ENCODE measurements around the gene NSFL1C. TPM values are rescaled to one million over a fixed set of nuclear protein-coding genes. Genes with fewer than 3 reads are reported as not detected.

Gene NSFL1C
- total RNA-seq, 1 experiment from 2014 or later: 47.8 TPM

DNA sequence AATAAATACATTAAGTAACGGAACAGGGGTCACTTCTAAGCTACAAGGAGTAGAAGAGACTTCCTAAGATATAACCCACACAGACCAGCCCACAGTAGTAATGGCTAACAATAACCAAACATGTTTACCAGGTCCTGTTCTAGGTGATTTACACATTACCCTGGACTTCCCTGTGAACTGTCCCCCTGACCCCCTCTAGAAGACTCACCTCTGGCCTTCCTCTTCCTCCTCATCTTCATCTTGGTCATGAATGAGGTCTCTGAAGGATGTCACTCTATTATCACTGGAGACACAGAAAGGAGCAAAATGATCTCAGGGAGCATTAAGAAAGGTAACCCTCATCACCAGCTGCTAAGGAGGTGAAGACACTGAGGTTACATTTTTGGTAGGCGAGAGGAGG lies 8.7 kb downstream of the NSFL1C start:
- no peak overlapping the region for H3K4me3 ChIP-seq
- H3K27ac ChIP-seq: no peak overlapping the region
- peaks cover 3% of the 10 kb centered on the region; the same call in 1 of the 2 replicates for H3K9me3 ChIP-seq (replicated peaks)
- H3K4me1 ChIP-seq: peaks cover 15% of the 10 kb centered on the region
- H3K27me3 ChIP-seq: no peaks in the 10 kb centered on the region
- H3K36me3 ChIP-seq: peaks cover 69% of the 10 kb centered on the region
- no peak for DNase-seq

DNA sequence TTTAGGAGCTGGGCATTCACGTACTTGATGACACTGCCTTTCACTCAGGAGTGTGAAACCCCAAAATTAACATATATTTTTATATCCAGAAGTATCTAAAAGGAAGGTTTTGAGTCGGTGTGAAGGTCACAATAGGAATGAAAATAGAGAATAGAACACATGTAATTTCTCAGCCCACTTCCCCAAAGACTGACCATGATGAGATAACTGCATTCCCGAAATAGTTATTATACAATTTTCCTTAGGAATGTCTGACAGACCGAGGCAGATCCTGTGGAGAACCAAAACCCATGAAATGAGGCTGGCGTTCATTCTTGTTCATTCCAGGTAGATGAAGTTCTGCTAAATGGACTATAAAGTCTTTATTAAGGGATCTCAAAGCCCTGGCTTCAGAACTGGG lies 10.3 kb downstream of the NSFL1C start:
- H3K27me3 ChIP-seq: no peaks in the 10 kb centered on the region
- peak overlapping the region; percentile 69 for H3K27ac ChIP-seq
- H3K9me3 ChIP-seq (replicated peaks): peaks cover 13% of the 10 kb centered on the region
- H3K36me3 ChIP-seq: peaks cover 82% of the 10 kb centered on the region
- DNase-seq: no peak
- no peak overlapping the region for H3K4me3 ChIP-seq
- peaks cover 15% of the 10 kb centered on the region for H3K4me1 ChIP-seq

DNA sequence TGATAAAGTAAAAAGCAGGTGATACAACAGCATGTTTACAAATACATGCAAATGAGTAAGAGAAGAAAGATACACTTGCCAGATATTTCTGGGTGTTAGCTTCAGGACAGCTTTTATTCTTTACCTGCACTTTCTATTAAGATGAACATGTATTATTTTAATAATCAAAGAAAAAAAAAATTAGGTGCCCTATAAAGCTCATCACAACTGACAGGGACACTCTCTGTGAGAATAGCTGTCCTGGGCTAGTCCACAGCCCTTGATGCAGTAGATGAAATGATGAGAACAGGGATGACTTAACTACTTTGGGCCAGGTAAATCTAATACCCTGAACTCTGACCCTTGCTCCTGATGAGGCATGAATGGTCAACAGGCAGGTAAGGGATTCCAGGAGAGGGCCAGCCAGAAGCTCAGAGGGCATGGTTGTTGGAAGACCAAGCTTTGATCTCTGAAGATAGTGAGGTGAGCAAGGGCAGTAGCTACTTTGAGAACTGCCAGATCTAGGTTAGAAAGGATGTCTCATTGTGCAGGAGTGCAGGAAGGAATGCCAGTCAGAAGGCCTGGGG lies 15.6 kb downstream of the NSFL1C start:
- Histone ChIP-seq H3K27me3 (no peaks in the 10 kb centered on the region), H3K4me3 (no peak overlapping the region), H3K36me3 (peaks cover 64% of the 10 kb centered on the region), H3K9me3 (replicated peaks) (peaks cover 23% of the 10 kb centered on the region), H3K27ac (no peak overlapping the region), H3K4me1 (peaks cover 52% of the 10 kb centered on the region)
- peak in 1 of 2 experiments; percentile 42 for DNase-seq

DNA sequence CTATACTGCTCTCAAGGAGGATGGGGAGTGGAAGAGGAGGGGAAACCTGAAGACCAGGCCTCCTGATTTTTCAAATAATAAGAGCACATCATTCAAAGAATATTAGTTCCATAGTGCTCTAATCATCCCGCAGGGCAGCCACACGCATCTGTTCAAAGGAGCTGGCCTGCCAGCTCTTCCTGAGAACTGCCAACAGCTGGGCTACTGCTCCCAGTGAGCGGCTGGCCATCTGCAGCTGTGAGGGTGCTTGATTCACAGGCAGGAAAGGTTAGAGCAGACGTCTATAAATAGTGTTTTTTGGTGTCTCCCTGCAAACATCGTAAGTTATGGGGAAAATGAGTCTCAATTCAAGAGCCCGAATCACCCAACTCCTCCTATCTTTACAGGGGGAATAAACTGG lies 17.3 kb downstream of the NSFL1C start:
- Histone ChIP-seq H3K4me1 (peaks cover 50% of the 10 kb centered on the region), H3K27ac (peak overlapping the region; percentile 90), H3K36me3 (peaks cover 67% of the 10 kb centered on the region), H3K9me3 (replicated peaks) (peaks cover 23% of the 10 kb centered on the region), H3K27me3 (no peaks in the 10 kb centered on the region), H3K4me3 (peak overlapping the region; percentile 26)
- peak; percentile 94 to 95 for DNase-seq

DNA sequence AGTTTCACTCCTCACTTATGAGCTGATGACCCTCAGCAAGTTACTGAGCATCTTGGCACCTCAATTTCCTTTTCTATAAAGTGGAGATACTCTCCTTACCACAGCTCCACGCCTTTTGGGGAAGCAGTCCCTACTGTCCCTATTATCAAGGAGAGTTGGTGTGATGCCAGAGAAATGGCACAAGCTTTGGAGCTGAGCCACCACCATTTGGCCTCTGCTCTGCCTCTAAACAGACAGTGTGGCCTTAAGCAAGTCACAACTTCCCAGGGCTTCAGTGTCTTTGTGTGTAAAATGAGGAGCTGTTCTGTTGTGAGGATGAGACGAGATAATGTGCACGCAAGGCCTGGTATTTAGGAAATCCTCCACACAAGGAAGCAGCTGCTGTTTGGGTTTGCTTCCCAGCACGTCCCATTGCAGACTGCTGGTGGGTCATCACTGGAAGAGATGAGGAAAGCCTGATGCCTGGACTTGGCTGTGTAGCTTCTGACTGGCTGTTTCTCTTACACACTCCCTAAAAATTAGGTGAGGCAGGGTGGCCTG lies 18.5 kb downstream of the NSFL1C start:
- peak; percentile 83 to 92 for DNase-seq
- H3K27me3 ChIP-seq: no peaks in the 10 kb centered on the region
- H3K4me3 ChIP-seq: no peak overlapping the region
- peaks cover 49% of the 10 kb centered on the region for H3K4me1 ChIP-seq
- H3K9me3 ChIP-seq (replicated peaks): peaks cover 21% of the 10 kb centered on the region
- peaks cover 59% of the 10 kb centered on the region for H3K36me3 ChIP-seq
- H3K27ac ChIP-seq: peak overlapping the region; percentile 90

DNA sequence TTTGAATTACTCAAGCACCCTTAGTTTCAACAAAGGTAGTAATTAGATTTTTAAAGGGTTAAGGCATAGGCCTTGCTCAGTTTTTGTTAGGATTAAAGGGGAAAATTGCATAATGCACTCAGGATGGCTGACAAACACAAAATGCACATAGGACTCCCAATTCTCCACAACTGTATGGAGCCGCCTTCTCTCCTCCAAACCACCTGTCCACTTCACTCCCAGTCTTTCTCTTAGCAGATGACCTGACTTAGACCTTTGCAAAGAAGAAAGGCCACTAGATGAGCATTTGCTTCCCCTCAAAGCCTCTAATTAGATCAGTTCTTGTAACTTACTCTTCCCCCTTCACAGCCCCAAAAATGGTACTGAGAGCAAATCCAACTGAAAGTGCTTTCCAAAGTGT lies 20.1 kb downstream of the NSFL1C start:
- no peak overlapping the region for H3K4me3 ChIP-seq
- H3K9me3 ChIP-seq (replicated peaks): peaks cover 12% of the 10 kb centered on the region
- no peaks in the 10 kb centered on the region for H3K27me3 ChIP-seq
- peak overlapping the region; percentile 90 for H3K27ac ChIP-seq
- H3K36me3 ChIP-seq: peaks cover 58% of the 10 kb centered on the region
- peak; percentile 76 to 89 for DNase-seq
- peaks cover 49% of the 10 kb centered on the region for H3K4me1 ChIP-seq

DNA sequence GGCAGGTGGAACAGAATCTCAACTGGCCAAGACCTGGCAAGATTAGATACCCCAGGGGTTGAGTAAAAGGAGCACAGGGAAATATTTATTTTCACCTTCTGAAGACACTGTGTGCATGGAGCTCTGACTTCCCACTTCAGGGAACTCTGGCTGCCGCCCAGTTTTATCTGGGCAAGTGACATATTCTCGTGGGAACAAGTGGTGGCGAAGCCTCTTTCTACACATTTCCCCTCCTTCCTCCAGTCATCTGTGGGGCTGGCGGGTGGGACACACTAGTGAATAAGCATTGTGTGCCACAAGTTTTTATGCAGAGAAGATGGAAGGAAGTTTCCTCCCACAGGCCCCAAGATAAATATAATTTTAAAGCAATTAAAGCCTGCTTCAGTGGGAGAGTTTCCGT lies 23.6 kb downstream of the NSFL1C start:
- Histone ChIP-seq H3K27ac (no peak overlapping the region), H3K36me3 (peaks cover 44% of the 10 kb centered on the region), H3K4me1 (peaks cover 28% of the 10 kb centered on the region), H3K27me3 (no peaks in the 10 kb centered on the region), H3K9me3 (replicated peaks) (no peaks in the 10 kb centered on the region), H3K4me3 (no peak overlapping the region)
- no peak for DNase-seq

DNA sequence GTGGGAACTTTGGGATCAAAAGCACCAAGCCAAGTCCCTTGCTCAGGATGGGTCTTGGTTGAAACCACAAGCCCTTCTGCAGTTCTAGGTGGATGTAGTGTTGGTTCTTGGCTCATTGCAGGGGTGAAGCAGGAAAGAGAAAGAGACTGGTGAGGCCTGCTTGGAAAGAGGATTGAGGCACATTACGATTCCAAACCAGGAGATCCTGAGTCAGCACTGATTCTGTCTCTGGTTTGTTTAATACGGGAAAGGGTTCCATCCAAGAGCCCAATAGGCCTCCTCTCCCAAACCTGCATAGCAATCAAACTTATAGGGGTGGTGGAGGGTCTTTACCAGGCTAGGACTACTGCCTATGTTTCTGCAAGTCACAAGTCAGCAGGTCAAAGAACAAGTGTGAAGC lies 24.3 kb downstream of the NSFL1C start:
- no peaks in the 10 kb centered on the region for H3K9me3 ChIP-seq (replicated peaks)
- DNase-seq: no peak
- no peak overlapping the region for H3K4me3 ChIP-seq
- H3K36me3 ChIP-seq: peaks cover 44% of the 10 kb centered on the region
- no peaks in the 10 kb centered on the region for H3K27me3 ChIP-seq
- H3K4me1 ChIP-seq: peaks cover 20% of the 10 kb centered on the region
- H3K27ac ChIP-seq: no peak overlapping the region

DNA sequence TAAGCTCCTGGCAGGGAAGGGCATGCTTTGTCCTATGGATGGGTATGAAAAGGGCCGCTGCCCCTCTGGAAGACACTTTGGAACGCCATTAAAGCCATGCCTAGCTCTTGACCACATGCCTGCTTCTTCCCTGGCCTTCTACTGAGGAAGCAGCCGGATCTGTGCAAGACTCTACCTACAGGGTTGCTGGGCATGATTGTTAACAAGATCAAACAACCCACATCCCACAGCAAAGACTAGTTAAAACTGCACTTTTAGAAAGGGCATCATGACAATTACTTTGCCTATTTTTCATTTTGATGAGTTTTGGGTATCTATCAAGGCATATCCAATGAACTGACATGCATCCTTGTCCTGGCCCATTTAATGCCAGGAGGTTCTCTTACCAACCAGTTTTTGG lies 25.5 kb downstream of the NSFL1C start:
- no peaks in the 10 kb centered on the region for H3K9me3 ChIP-seq (replicated peaks)
- no peak overlapping the region for H3K4me3 ChIP-seq
- H3K36me3 ChIP-seq: peaks cover 39% of the 10 kb centered on the region

DNA sequence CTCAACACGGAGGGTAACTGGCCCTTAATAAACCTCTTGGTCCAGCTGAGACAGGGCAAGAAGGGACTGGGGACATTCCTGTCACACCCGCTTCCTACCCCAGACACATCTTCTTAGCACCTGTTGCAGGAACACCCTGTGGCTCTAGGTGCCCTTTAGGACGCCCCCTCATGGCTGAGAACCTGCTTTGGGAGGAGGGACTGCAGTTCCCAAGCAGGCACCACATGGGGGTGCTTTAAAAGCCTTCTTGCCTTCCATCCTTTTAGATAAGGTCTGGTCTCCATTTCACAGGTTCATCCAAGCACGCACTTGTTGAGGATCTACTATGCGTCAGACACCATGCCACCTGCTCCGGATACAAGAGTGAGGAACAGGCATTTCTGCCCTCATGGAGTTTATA lies 26.6 kb downstream of the NSFL1C start:
- Histone ChIP-seq H3K27me3 (no peaks in the 10 kb centered on the region), H3K36me3 (peaks cover 29% of the 10 kb centered on the region), H3K27ac (no peak overlapping the region), H3K9me3 (replicated peaks) (no peaks in the 10 kb centered on the region), H3K4me1 (peaks cover 4% of the 10 kb centered on the region), H3K4me3 (no peak overlapping the region)
- DNase-seq: peak in 1 of 2 experiments; percentile 33

More for the DNA sequence above, 25.5 kb downstream of the NSFL1C start:
- DNase-seq: no peak
- Histone ChIP-seq H3K27ac (no peak overlapping the region), H3K4me1 (peaks cover 8% of the 10 kb centered on the region), H3K27me3 (no peaks in the 10 kb centered on the region)

DNA sequence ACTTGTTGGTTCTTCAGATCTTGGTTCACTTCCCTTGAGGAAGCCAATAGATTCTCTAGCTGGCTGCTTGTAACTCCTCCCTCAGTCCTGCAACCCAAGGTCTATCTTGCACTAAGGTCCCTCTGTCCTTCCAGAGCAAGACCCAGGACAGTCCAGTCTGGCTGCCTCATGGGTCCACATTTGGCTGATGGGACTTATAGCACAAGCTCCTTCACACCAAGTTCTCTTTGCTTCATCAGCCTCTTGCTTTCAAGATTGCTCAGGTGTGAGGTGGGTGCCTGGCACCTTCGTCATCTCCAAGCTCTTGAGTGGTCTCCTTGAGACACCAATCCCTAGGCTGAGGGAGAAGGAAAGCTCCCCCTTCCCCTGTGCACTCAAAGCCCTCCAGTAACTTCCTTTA lies 28.3 kb downstream of the NSFL1C start:
- H3K9me3 ChIP-seq (replicated peaks): no peaks in the 10 kb centered on the region
- H3K27me3 ChIP-seq: no peaks in the 10 kb centered on the region
- peaks cover 11% of the 10 kb centered on the region for H3K4me1 ChIP-seq
- no peak overlapping the region for H3K27ac ChIP-seq
- H3K4me3 ChIP-seq: no peak overlapping the region
- no peak for DNase-seq
- H3K36me3 ChIP-seq: peaks cover 18% of the 10 kb centered on the region

DNA sequence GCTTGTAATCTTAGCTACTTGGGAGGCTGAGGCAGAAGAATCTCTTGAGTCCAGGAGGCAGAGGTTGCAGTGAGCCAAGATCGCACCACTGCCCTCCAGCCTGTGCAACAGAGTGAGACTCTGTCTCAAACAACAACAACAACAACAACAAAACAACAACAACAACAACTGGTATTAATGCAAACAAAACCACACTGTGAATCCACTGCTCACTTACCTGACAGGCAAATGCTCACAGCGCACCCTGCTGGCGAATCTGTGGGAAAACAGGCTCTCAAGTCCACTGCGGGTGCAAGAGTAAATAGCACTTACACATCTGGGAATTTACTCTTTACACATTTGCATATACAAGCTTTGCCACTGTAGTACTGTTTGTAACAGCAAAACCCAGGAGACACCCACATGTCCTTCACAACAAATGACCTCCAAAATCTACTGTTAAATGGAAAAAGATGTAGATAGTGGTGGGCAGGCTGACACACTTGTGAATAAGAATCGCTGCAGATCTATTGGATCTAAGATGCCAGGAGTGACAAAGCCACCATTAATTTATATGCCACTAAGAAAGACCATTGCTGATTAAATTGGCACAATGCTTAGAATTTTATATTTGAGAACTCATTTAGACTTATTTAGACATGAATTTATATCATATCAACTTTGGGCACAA lies 29.3 kb downstream of the NSFL1C start:
- peak; percentile 65 to 84 for DNase-seq

DNA sequence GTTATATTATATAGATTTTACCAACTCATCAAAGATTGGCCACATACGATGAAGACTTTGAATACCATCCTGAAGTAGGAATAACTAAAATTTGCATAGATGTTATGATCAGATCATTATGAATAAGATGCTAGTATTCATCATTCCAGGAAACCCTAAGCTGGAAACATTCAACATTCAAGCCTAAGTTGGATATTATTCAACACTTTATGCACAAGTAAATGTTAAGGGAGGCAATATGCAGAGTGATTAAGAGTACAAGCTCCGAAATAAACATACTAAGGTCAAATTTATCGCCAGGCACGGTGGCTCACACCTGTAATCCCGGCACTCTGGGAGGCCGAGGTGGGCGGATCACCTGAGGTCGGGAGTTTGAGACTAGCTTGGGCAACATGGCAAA lies 30.4 kb downstream of the NSFL1C start:
- no peaks in the 10 kb centered on the region for H3K27me3 ChIP-seq
- DNase-seq: no peak
- no peak overlapping the region for H3K4me3 ChIP-seq
- no peaks in the 10 kb centered on the region for H3K9me3 ChIP-seq (replicated peaks)
- H3K36me3 ChIP-seq: peaks cover under 1% of the 10 kb centered on the region
- no peak overlapping the region for H3K27ac ChIP-seq
- H3K4me1 ChIP-seq: peaks cover 11% of the 10 kb centered on the region

More for the DNA sequence above, 29.3 kb downstream of the NSFL1C start:
- H3K27ac ChIP-seq: no peak overlapping the region
- no peak overlapping the region for H3K4me3 ChIP-seq
- H3K4me1 ChIP-seq: peaks cover 11% of the 10 kb centered on the region
- peaks cover 11% of the 10 kb centered on the region for H3K36me3 ChIP-seq
- no peaks in the 10 kb centered on the region for H3K27me3 ChIP-seq
- H3K9me3 ChIP-seq (replicated peaks): no peaks in the 10 kb centered on the region

DNA sequence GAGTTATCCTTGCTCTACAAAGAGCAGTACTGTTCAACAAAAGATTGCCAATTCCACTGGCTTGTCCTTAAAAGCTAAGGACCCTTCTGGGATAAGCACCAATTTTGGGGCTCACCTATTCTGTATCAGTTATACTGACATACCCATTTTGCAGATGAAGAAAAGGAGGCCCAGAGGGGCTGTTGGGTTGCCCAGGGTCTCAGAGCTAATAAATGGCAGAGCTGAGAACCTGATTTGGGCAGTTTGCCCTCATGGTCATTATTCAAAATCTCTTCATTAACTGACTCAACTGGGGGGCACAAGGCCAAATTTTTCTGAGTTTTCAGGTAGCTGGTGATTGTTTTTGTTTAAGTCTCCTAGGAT lies 31.3 kb downstream of the NSFL1C start:
- no peaks in the 10 kb centered on the region for H3K27me3 ChIP-seq
- H3K4me1 ChIP-seq: peaks cover 11% of the 10 kb centered on the region
- no peak for DNase-seq
- H3K9me3 ChIP-seq (replicated peaks): no peaks in the 10 kb centered on the region
- H3K27ac ChIP-seq: peak overlapping the region; percentile 66
- no peak overlapping the region for H3K4me3 ChIP-seq
- H3K36me3 ChIP-seq: no peaks in the 10 kb centered on the region

DNA sequence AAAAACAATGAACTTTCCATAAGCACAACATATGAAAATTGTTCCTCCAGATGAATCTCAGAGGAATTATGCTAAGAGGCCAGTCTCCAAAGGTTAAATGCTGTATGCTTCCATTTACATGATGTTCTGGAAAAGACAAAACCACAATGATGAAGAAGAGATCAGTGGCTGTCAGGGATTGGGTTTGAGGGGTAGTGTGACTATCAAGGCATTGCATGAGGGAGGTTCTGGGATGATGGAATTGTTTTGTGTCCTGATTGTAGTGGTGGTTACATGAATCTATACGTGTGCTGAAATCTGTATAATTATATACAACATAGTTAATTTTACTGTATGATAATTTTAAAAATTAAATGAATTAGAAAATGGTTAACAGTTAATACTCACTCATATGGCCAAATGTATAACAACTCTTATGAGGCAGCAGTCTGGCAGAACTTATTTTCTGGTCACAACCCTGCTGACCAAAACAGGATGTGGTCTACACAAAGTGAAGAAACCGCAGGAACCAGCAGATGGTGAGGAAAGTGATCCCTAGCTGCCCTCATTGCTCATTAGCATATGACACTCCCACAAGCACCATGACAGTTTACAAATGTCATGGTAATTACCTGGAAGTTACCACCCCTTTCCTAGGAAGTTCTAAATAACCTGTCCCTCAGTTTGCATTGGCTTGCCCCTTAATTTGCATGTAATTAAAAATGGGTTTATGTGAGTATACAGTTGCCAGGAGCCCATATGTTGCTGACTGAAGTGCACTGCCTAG lies 31.9 kb downstream of the NSFL1C start:
- H3K4me3 ChIP-seq: no peak overlapping the region
- no peaks in the 10 kb centered on the region for H3K27me3 ChIP-seq
- H3K36me3 ChIP-seq: no peaks in the 10 kb centered on the region
- DNase-seq: peak; percentile 87 to 95
- H3K4me1 ChIP-seq: peaks cover 11% of the 10 kb centered on the region
- H3K27ac ChIP-seq: peak overlapping the region; percentile 66
- H3K9me3 ChIP-seq (replicated peaks): no peaks in the 10 kb centered on the region

All from SJCRH30 (cell line).